Measurements from ENCODE around the gene KDM6B. TPM values are rescaled to one million over a fixed set of nuclear protein-coding genes. Genes with fewer than 3 reads are reported as not detected.

The KDM6B gene
- total RNA-seq, 1 experiment from 2014 or later = 19.9 TPM

- H3K36me3 ChIP-seq (ENCODE audit: control insufficient read depth, insufficient read depth, low read length) = no peaks in the 10 kb centered on the region
Observed at GRCh38 chr17:7850701-7851437, 16.9 kb downstream of the KDM6B start.

More at GRCh38 chr17:7850701-7851437, 16.9 kb downstream of the KDM6B start:
- in situ Hi-C loops (cut with HindIII; ENCODE audit: low pct_unique_long_range_greater_than_20kb, low sequenced_read_pairs) (no loop called here), intact Hi-C loops (cut with micrococcal nuclease; ENCODE audit: unreplicated experiment) (loop anchor here (10.0 kb wide), 1 partner anchor 106 kb away; no protein-coding TSS in a partner anchor)
- no peak for DNase-seq (ENCODE audit: low read depth, low spot score)
- CTCF ChIA-PET = interaction anchor here (0.9 kb wide), 1 partner anchor 19 kb away, joined by 3 read pairs; no protein-coding TSS in a partner anchor
- no peaks in the 10 kb centered on the region for H3K27me3 ChIP-seq (ENCODE audit: control insufficient read depth, insufficient read depth, low read length)
- H3K27ac ChIP-seq (ENCODE audit: low read length) = no peak overlapping the region
- H3K9me3 ChIP-seq (ENCODE audit: control insufficient read depth, insufficient read depth, low read depth, low read length) = no peaks in the 10 kb centered on the region
- no peak for TF ChIP-seq SIN3A (IDR thresholded peaks at IDR 0.05; ENCODE audit: borderline replicate concordance, insufficient read depth, low read depth, low read length)
- no peak for TF ChIP-seq REST (IDR thresholded peaks at IDR 0.05; ENCODE audit: insufficient read depth in 1 of 2, low read depth in 2 of 2, low read length in 1 of 2)
- TF ChIP-seq, protein P1, sequence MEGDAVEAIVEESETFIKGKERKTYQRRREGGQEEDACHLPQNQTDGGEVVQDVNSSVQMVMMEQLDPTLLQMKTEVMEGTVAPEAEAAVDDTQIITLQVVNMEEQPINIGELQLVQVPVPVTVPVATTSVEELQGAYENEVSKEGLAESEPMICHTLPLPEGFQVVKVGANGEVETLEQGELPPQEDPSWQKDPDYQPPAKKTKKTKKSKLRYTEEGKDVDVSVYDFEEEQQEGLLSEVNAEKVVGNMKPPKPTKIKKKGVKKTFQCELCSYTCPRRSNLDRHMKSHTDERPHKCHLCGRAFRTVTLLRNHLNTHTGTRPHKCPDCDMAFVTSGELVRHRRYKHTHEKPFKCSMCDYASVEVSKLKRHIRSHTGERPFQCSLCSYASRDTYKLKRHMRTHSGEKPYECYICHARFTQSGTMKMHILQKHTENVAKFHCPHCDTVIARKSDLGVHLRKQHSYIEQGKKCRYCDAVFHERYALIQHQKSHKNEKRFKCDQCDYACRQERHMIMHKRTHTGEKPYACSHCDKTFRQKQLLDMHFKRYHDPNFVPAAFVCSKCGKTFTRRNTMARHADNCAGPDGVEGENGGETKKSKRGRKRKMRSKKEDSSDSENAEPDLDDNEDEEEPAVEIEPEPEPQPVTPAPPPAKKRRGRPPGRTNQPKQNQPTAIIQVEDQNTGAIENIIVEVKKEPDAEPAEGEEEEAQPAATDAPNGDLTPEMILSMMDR (IDR thresholded peaks at IDR 0.05) = no peak
- no peak for TF ChIP-seq POLR2AphosphoS5 (IDR thresholded peaks at IDR 0.05; ENCODE audit: low read depth, low read length)
- no peak for TF ChIP-seq TCF7L2 (IDR thresholded peaks at IDR 0.05; ENCODE audit: low read depth, low read length)
- H3K4me1 ChIP-seq (ENCODE audit: control insufficient read depth, insufficient read depth, low read length) = peaks cover 10% of the 10 kb centered on the region
- no peak for ATAC-seq
- POLR2A ChIA-PET = interaction anchor here (0.6 kb wide), 1 partner anchor 138 kb away, joined by 3 read pairs; no protein-coding TSS in a partner anchor
- BruUV-seq (replicated peaks) = TSS peak; percentile 37
- no peak overlapping the region for H3K4me3 ChIP-seq (ENCODE audit: low read depth in 2 of 2, low read length in 2 of 2)

All from Panc1 (cell line).